Astrocyte of the cerebellum (primary cell): ENCODE measurements around the gene LRP1B.

Experiments used
- DNase-seq: peaks from one replicate; pipeline ENCODE4 v3.0.0-alpha.2; 2011; ENCODE audit warnings: low read depth
- H3K4me3 ChIP-seq: 2 replicates; pipeline ENCODE4 v1.5.1; 2011; ENCODE audit warnings: mild to moderate bottlenecking, low read depth, low read length, moderate library complexity
- CTCF ChIP-seq: IDR thresholded peaks from 2 replicates; pipeline ENCODE4 v1.5.1; 2012; ENCODE audit warnings: low read length, low read depth, moderate library complexity, mild to moderate bottlenecking; ENCODE audit errors: missing control alignments
- in situ Hi-C: cut with HindIII; loops from 2 replicates; pipeline ENCODE4 v1.10.0; 2017; ENCODE audit warnings: low sequenced_read_pairs

The LRP1B gene

GRCh38 chr2:140359056-140359771 is 1771.6 kb downstream of the LRP1B start:
- H3K4me3 ChIP-seq = no peak overlapping the region
- TF ChIP-seq CTCF = no peak
- in situ Hi-C loops = no loop called here
- DNase-seq = no peak

DNA sequence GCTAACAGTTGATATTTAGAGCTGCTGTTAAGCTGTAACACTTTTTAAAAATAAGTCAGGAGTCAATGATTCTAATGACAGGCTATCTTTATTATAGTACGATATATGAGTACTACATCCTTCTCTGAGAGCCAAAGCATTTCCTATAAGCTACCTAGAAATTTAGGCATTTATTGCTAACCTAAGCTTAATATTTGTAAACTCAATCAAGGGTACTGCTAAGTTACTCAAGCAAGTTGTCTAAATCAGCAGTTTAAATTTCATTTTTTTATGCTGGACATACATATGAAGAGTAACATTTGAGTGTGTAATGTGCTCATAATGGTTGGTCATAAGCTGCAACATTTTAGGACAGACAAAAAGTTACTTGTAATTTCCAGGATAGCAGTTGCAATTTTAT is 1774.1 kb downstream of the LRP1B start:
- no peak for TF ChIP-seq CTCF
- H3K4me3 ChIP-seq = no peak overlapping the region
- DNase-seq = no peak
- in situ Hi-C loops = no loop called here

DNA sequence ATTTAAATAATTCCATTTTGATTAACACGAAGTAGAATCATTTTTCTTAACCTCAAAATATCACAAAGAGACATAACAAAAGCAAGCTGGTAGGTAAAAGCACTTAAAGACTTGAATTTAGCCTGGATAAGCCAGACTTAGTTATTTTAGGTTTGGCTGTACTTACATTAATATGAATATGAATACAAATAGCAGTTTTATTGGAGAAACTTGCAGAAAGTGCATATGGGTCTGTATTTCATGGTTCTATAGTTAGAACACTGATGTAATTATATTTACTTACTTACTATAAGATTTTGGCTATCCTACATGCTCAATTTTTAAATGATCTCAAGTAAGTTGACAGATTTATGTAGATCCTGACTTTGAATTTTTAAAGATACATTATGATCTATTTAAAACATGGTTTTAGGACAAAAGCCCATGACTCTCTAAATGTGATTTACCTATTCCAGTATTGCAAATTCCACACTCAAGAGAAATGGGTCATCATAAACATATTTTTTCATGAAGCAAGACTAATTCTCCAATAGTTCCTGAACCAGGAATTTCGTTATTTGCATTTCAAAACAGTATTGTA is 1775.2 kb downstream of the LRP1B start:
- no peak overlapping the region for H3K4me3 ChIP-seq
- DNase-seq = no peak
- TF ChIP-seq CTCF = no peak
- in situ Hi-C loops = no loop called here

GRCh38 chr2:140354544-140354943 is 1776.3 kb downstream of the LRP1B start:
- no peak for DNase-seq
- no peak overlapping the region for H3K4me3 ChIP-seq
- in situ Hi-C loops = no loop called here
- no peak for TF ChIP-seq CTCF

DNA sequence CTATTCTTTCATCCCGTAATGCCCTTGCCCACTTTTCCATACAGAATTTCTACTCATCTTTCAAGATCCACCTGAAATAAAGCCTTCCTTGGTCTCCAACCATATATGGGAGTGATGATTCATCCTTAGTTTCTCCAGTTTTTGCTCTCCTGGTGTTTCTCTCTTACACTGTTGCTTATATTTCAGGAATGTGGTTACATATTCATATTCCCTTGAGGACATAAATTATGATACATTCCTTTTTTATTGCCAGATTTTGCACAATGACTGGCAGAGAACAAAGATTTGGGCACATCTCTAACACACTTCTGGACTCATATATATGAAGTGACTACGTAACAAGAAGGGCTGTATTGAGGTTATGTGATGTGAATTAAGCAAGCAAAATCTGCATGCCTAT is 1777.3 kb downstream of the LRP1B start:
- DNase-seq = peak; percentile 27
- in situ Hi-C loops = no loop called here
- H3K4me3 ChIP-seq = no peak overlapping the region
- TF ChIP-seq CTCF = no peak

- no peak overlapping the region for H3K4me3 ChIP-seq
- DNase-seq = no peak
- no peak for TF ChIP-seq CTCF
- in situ Hi-C loops = no loop called here
Observed at GRCh38 chr2:140351692-140352091, 1779.1 kb downstream of the LRP1B start.
